Fibroblast of lung (primary cell): ENCODE results near the gene LGALS4. TPM values are rescaled to one million over a fixed set of nuclear protein-coding genes. Genes with fewer than 3 reads are reported as not detected.

Experiments used
- DNase-seq, 2 donors: peaks; one replicate each; pipeline versions ENCODE4 v3.0.0 to v3.0.0-alpha.2; 2010; ENCODE audit warnings: low read depth in 2 of 2
- H2AFZ ChIP-seq: 2 replicates; pipeline ENCODE4 v1.5.1; 2012; ENCODE audit warnings: low read length, control low read depth, inconsistent platforms
- H3K27ac ChIP-seq: 2 replicates; pipeline ENCODE4 v1.5.1; 2011; ENCODE audit warnings: low read length, control low read depth; ENCODE audit not compliant: insufficient read depth
- H3K27me3 ChIP-seq: 2 replicates; pipeline ENCODE4 v1.5.1; 2011; ENCODE audit warnings: mild to moderate bottlenecking, low read length; ENCODE audit not compliant: control insufficient read depth, insufficient read depth
- H3K36me3 ChIP-seq: 2 replicates; pipeline ENCODE4 v1.5.1; 2011; ENCODE audit warnings: low read length; ENCODE audit not compliant: control insufficient read depth, insufficient read depth
- H3K4me1 ChIP-seq: 2 replicates; pipeline ENCODE4 v1.5.1; 2011; ENCODE audit warnings: low read length; ENCODE audit not compliant: control insufficient read depth, insufficient read depth; ENCODE audit errors: extremely low read depth
- H3K4me2 ChIP-seq: 2 replicates; pipeline ENCODE4 v1.5.1; 2011; ENCODE audit warnings: low read length, control low read depth; ENCODE audit not compliant: insufficient read depth; ENCODE audit errors: extremely low read depth
- H3K4me3 ChIP-seq, 4 experiments: fragments of 200-600 bp in 1 of 4; sonication (generic) in 1 of 4; replicated peaks in 1 of 4; 2 replicates each; pipeline ENCODE4 v1.5.1; 2011 to 2016; ENCODE audit warnings: low read length in 4 of 4, low read depth in 3 of 4, mild to moderate bottlenecking in 3 of 4, control low read depth in 2 of 4, inconsistent platforms in 1 of 4, mixed read lengths in 1 of 4; ENCODE audit not compliant: insufficient read depth in 1 of 4; ENCODE audit errors: control extremely low read depth in 1 of 4
- H3K79me2 ChIP-seq: 2 replicates; pipeline ENCODE4 v1.5.1; 2012; ENCODE audit warnings: mild to moderate bottlenecking, low read length, inconsistent platforms; ENCODE audit not compliant: control insufficient read depth, insufficient read depth
- H3K9ac ChIP-seq: 2 replicates; pipeline ENCODE4 v1.5.1; 2011; ENCODE audit warnings: mild to moderate bottlenecking, low read length, control low read depth; ENCODE audit not compliant: insufficient read depth
- H3K9me3 ChIP-seq: 2 replicates; pipeline ENCODE4 v1.5.1; 2012; ENCODE audit warnings: low read depth, low read length; ENCODE audit not compliant: control insufficient read depth, insufficient read depth
- H4K20me1 ChIP-seq: 2 replicates; pipeline ENCODE4 v1.5.1; 2011; ENCODE audit warnings: low read length; ENCODE audit not compliant: control insufficient read depth, insufficient read depth; ENCODE audit errors: extremely low read depth
- CTCF ChIP-seq, 2 donors: IDR thresholded peaks in 1 of 2; conservative IDR thresholded peaks in 1 of 2; 1 replicate in 1 of 2; 2 replicates in 1 of 2; pipeline ENCODE4 v1.5.1; 2011 to 2012; ENCODE audit warnings: low read length in 2 of 2, control low read depth in 1 of 2, inconsistent platforms in 1 of 2, low read depth in 1 of 2, mild to moderate bottlenecking in 1 of 2
- EZH2 ChIP-seq: IDR thresholded peaks from 2 replicates; pipeline ENCODE4 v1.5.1; 2012; ENCODE audit warnings: low read length, control low read depth, mild to moderate bottlenecking; ENCODE audit errors: missing control alignments
- polyA plus RNA-seq, 2 donors: library from polyadenylated mRNA; depleted of rRNA in 1 of 2; stranded (reverse) in 1 of 2; unstranded in 1 of 2; fragments of >200 nt; gene quantifications; 2 replicates each; pipeline ENCODE4 v1.2.1, GENCODE V29; 2011 to 2012; ENCODE audit warnings: missing spikeins in 1 of 2
- total RNA-seq: library from RNA; depleted of rRNA; stranded (reverse); fragments of >200 nt; gene quantifications from 2 replicates; pipeline ENCODE4 v1.2.1, GENCODE V29; 2014

Gene LGALS4
- total and polyA plus RNA-seq, 2 donors (not counting 1 experiment from before 2014, with no cell fraction given) = not detected

GRCh38 chr19:38838986-38839761 lies 26.4 kb upstream of the LGALS4 start:
- Histone ChIP-seq H3K4me3 (no peak overlapping the region), H3K79me2 (peaks cover 35% of the 10 kb centered on the region), H3K27me3 (no peaks in the 10 kb centered on the region), H3K27ac (no peak overlapping the region), H3K9me3 (no peaks in the 10 kb centered on the region), H3K36me3 (peaks cover 56% of the 10 kb centered on the region), H3K4me1 (peaks cover 11% of the 10 kb centered on the region), H4K20me1 (no peaks in the 10 kb centered on the region), H3K9ac (no peak overlapping the region), H2AFZ (no peak overlapping the region), H3K4me2 (no peak overlapping the region)
- no peak for DNase-seq
- no peak for TF ChIP-seq CTCF (conservative IDR thresholded peaks at IDR 0.05 in 1 of 2, IDR thresholded peaks at IDR 0.05 in 1 of 2; ENCODE audit: low read depth in 1 of 2, low read length in 2 of 2)
- TF ChIP-seq EZH2 = no peak

- H3K36me3 ChIP-seq = peaks cover 49% of the 10 kb centered on the region
- no peaks in the 10 kb centered on the region for H4K20me1 ChIP-seq
- no peak overlapping the region for H3K4me2 ChIP-seq
- H3K27me3 ChIP-seq = no peaks in the 10 kb centered on the region
- H3K4me3 ChIP-seq = no peak overlapping the region
- TF ChIP-seq EZH2 (no peak), CTCF (conservative IDR thresholded peaks at IDR 0.05 in 1 of 2, IDR thresholded peaks at IDR 0.05 in 1 of 2; ENCODE audit: low read depth in 1 of 2, low read length in 2 of 2) (no peak)
- peaks cover 11% of the 10 kb centered on the region for H3K4me1 ChIP-seq
- peaks cover 27% of the 10 kb centered on the region for H3K79me2 ChIP-seq
- H3K9ac ChIP-seq = no peak overlapping the region
- DNase-seq = no peak
- H2AFZ ChIP-seq = no peak overlapping the region
- no peaks in the 10 kb centered on the region for H3K9me3 ChIP-seq
- H3K27ac ChIP-seq = no peak overlapping the region
These were observed 25.7 kb upstream of the LGALS4 start for GRCh38 chr19:38838208-38838985.

GRCh38 chr19:38837656-38838121 lies 24.9 kb upstream of the LGALS4 start:
- DNase-seq = peak in 1 of 2 donors; percentile 46
- H4K20me1 ChIP-seq = no peaks in the 10 kb centered on the region

More at GRCh38 chr19:38837656-38838121, 24.9 kb upstream of the LGALS4 start:
- Histone ChIP-seq H3K4me1 (peaks cover 11% of the 10 kb centered on the region), H3K9ac (no peak overlapping the region), H3K27me3 (no peaks in the 10 kb centered on the region), H3K4me3 (no peak overlapping the region), H3K79me2 (peaks cover 20% of the 10 kb centered on the region), H3K4me2 (no peak overlapping the region), H2AFZ (no peak overlapping the region), H3K27ac (no peak overlapping the region), H3K9me3 (no peaks in the 10 kb centered on the region), H3K36me3 (peaks cover 42% of the 10 kb centered on the region)
- no peak for TF ChIP-seq CTCF (conservative IDR thresholded peaks at IDR 0.05 in 1 of 2, IDR thresholded peaks at IDR 0.05 in 1 of 2; ENCODE audit: low read depth in 1 of 2, low read length in 2 of 2)
- TF ChIP-seq EZH2 = no peak
